Esophagus squamous epithelium (tissue), 5 donors: ENCODE results near the gene BAZ2A. TPM values are rescaled to one million over a fixed set of nuclear protein-coding genes. Genes with fewer than 3 reads are reported as not detected.

Experiments
- DNase-seq: peaks from one replicate; lab custom pipeline; 2025; lab: John Stamatoyannopoulos, UW
- H3K27ac ChIP-seq, 4 donors: fragments of 200-600 bp; sonication (generic); one replicate each; pipeline ENCODE4 v1.5.1; 2016 to 2019; ENCODE audit warnings: mild to moderate bottlenecking in 1 of 4
- H3K27me3 ChIP-seq, 4 donors: fragments of 200-600 bp; sonication (generic); 1 replicate in 3 of 4; 2 replicates in 1 of 4; pipeline versions ENCODE4 v1.5.1 to v1.6.0; 2017 to 2021; ENCODE audit warnings: antibody characterized with exemption in 1 of 4
- H3K36me3 ChIP-seq, 3 donors: fragments of 200-600 bp; sonication (generic); one replicate each; pipeline ENCODE4 v1.5.1; 2016 to 2019
- H3K4me1 ChIP-seq, 3 donors: fragments of 200-600 bp; sonication (generic); one replicate each; pipeline ENCODE4 v1.5.1; 2017 to 2019
- H3K4me3 ChIP-seq, 4 donors: fragments of 200-600 bp; sonication (generic); 1 replicate in 3 of 4; 2 replicates in 1 of 4; pipeline ENCODE4 v1.5.1; 2016 to 2019; ENCODE audit warnings: mild to moderate bottlenecking in 2 of 4, moderate library complexity in 1 of 4
- H3K9me3 ChIP-seq, 3 donors: fragments of 200-600 bp; sonication (generic); one replicate each; pipeline ENCODE4 v1.5.1; 2016 to 2019
- POLR2A ChIP-seq, 4 donors: fragments of 450-650 bp; IDR thresholded peaks; one replicate each; pipeline ENCODE4 v1.6.1; 2017; ENCODE audit warnings: antibody characterized with exemption in 4 of 4, mild to moderate bottlenecking in 4 of 4, moderate library complexity in 3 of 4
- WGBS, 2 donors: methylation state at CpG; one replicate each; pipeline ENCODE4 v1.1.5; 2018; 5-methylcytosine and 5-hydroxymethylcytosine counted together
- intact Hi-C: fragments of 100-400 bp; cut with DNase I; formaldehyde crosslinking; loops from one replicate; pipeline ENCODE4 v1.15.0; 2022
- total RNA-seq, 4 donors: library from RNA; depleted of rRNA; stranded (reverse); fragments of >200 nt; gene quantifications; one replicate each; pipeline ENCODE4 v1.1.0, GENCODE V29; 2016
- TF ChIP-seq, protein P1 (sequence below), 6 experiments: fragments of 450-650 bp in 4 of 6; fragments of 200-600 bp in 2 of 6; sonication (generic) in 2 of 6; IDR thresholded peaks; one replicate each; pipeline ENCODE4 v1.5.1; 2016 to 2019; ENCODE audit warnings: antibody characterized with exemption in 6 of 6, mild to moderate bottlenecking in 4 of 6, moderate library complexity in 4 of 6
- donor health status: DM: yes; HTN: yes; CAD: no.

Gene BAZ2A
- total RNA-seq, 4 donors from 2014 or later, result 36.7 to 65.3 (median 59.8) TPM

- Histone ChIP-seq H3K9me3 (no peaks in the 10 kb centered on the region), H3K4me1 (no peaks in the 10 kb centered on the region), H3K4me3 (no peak overlapping the region), H3K27me3 (no peaks in the 10 kb centered on the region), H3K36me3 (peaks cover 69 to 100% (median 96%) of the 10 kb centered on the region in 3 donors), H3K27ac (no peak overlapping the region)
- intact Hi-C loops, result no loop called here
- no peak for DNase-seq
- no peak for TF ChIP-seq POLR2A (IDR thresholded peaks at IDR 0.05)
- TF ChIP-seq, protein P1, sequence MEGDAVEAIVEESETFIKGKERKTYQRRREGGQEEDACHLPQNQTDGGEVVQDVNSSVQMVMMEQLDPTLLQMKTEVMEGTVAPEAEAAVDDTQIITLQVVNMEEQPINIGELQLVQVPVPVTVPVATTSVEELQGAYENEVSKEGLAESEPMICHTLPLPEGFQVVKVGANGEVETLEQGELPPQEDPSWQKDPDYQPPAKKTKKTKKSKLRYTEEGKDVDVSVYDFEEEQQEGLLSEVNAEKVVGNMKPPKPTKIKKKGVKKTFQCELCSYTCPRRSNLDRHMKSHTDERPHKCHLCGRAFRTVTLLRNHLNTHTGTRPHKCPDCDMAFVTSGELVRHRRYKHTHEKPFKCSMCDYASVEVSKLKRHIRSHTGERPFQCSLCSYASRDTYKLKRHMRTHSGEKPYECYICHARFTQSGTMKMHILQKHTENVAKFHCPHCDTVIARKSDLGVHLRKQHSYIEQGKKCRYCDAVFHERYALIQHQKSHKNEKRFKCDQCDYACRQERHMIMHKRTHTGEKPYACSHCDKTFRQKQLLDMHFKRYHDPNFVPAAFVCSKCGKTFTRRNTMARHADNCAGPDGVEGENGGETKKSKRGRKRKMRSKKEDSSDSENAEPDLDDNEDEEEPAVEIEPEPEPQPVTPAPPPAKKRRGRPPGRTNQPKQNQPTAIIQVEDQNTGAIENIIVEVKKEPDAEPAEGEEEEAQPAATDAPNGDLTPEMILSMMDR (IDR thresholded peaks at IDR 0.05), result no peak
- WGBS, 2 donors, result 70 to 82% methylated on average over 3 of the region's 3 CpGs
Measured at GRCh38 chr12:56602239-56602638, 27.9 kb downstream of the BAZ2A start.

- peaks cover 65 to 100% (median 89%) of the 10 kb centered on the region in 3 donors for H3K36me3 ChIP-seq
- H3K4me3 ChIP-seq, result no peak overlapping the region
- no peak overlapping the region for H3K27ac ChIP-seq
- H3K4me1 ChIP-seq, result no peaks in the 10 kb centered on the region
- WGBS, 2 donors, result 82% methylated on average over 3 of the region's 3 CpGs; no CpG with 5 or more reads in 1 of the 2 donors
- DNase-seq, result no peak
- intact Hi-C loops, result no loop called here
- H3K9me3 ChIP-seq, result no peaks in the 10 kb centered on the region
- no peaks in the 10 kb centered on the region for H3K27me3 ChIP-seq
- TF ChIP-seq, protein P1 (IDR thresholded peaks at IDR 0.05), result no peak
- TF ChIP-seq POLR2A (IDR thresholded peaks at IDR 0.05), result no peak
Measured at GRCh38 chr12:56601503-56601902, 28.6 kb downstream of the BAZ2A start.

- 90 to 97% methylated on average over 2 to 6 of the region's 6 CpGs for WGBS, 2 donors
- intact Hi-C loops, result no loop called here
- H3K27me3 ChIP-seq, result no peaks in the 10 kb centered on the region
- no peak for TF ChIP-seq POLR2A (IDR thresholded peaks at IDR 0.05)
- TF ChIP-seq, protein P1 (IDR thresholded peaks at IDR 0.05), result no peak
- H3K4me1 ChIP-seq, result no peaks in the 10 kb centered on the region
- no peak overlapping the region for H3K27ac ChIP-seq
- no peak for DNase-seq
- no peak overlapping the region for H3K4me3 ChIP-seq
- peaks cover 63 to 100% (median 81%) of the 10 kb centered on the region in 3 donors for H3K36me3 ChIP-seq
- H3K9me3 ChIP-seq, result no peaks in the 10 kb centered on the region
Measured at GRCh38 chr12:56600753-56601152, 29.4 kb downstream of the BAZ2A start.

GRCh38 chr12:56599797-56600196, 30.3 kb downstream of the BAZ2A start:
- intact Hi-C loops, result no loop called here
- TF ChIP-seq POLR2A (IDR thresholded peaks at IDR 0.05), result no peak
- TF ChIP-seq, protein P1 (IDR thresholded peaks at IDR 0.05), result no peak
- H3K4me1 ChIP-seq, result no peaks in the 10 kb centered on the region
- peak overlapping the region in 1 of 4 donors; percentile 27 for H3K27ac ChIP-seq
- no peak for DNase-seq
- H3K9me3 ChIP-seq, result no peaks in the 10 kb centered on the region
- peaks cover 55 to 100% (median 72%) of the 10 kb centered on the region in 3 donors for H3K36me3 ChIP-seq
- WGBS, 2 donors, result 33 to 90% methylated on average over 2 to 7 of the region's 10 CpGs
- no peaks in the 10 kb centered on the region for H3K27me3 ChIP-seq
- no peak overlapping the region for H3K4me3 ChIP-seq

DNA sequence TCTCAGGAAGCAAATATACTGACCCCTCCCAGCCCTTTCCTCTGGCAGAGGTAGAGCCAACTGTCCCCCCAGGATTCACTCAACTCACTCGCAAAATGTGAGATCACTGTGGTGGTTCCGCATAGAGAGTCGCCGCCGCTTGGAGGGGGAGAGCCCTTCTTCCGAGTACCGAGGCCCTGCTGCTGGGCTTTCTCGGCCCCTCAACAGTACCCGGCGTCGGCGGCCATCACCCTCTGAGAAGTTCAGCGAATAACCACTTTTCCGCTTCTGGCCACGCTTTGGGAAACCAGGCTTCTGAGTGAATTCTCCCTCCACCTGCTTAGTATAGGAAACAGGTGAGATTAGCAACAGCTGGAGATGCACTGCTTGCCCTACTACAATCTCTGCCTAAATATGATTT, 31.1 kb downstream of the BAZ2A start:
- Histone ChIP-seq H3K27me3 (no peaks in the 10 kb centered on the region), H3K9me3 (no peaks in the 10 kb centered on the region), H3K4me3 (no peak overlapping the region), H3K4me1 (peaks cover 0 to 6% (median 0%) of the 10 kb centered on the region in 3 donors), H3K36me3 (peaks cover 49 to 93% (median 64%) of the 10 kb centered on the region in 3 donors), H3K27ac (peak overlapping the region in 1 of 4 donors; percentile 27)
- TF ChIP-seq POLR2A (IDR thresholded peaks at IDR 0.05), result no peak
- TF ChIP-seq, protein P1 (IDR thresholded peaks at IDR 0.05), result no peak
- intact Hi-C loops, result no loop called here
- WGBS, 2 donors, result 85 to 98% methylated on average over 6 to 15 of the region's 15 CpGs
- DNase-seq, result no peak
